Ishikawa (cell line): ENCODE data around the gene LCNL1.

Experiments
- EGR1 ChIP-seq: IDR thresholded peaks from 2 replicates; pipeline ENCODE4 v1.6.1; 2012
- RAD21 ChIP-seq: IDR thresholded peaks from 2 replicates; pipeline ENCODE4 v1.6.1; 2012; ENCODE audit warnings: low read depth
- ZBTB7A ChIP-seq: IDR thresholded peaks from 2 replicates; pipeline ENCODE4 v1.6.1; 2012; ENCODE audit warnings: low read depth

Gene LCNL1

GRCh38 chr9:137034709-137035506 lies 52.1 kb downstream of the LCNL1 start:
- peak; percentile 95 for TF ChIP-seq RAD21
- TF ChIP-seq EGR1: no peak
- TF ChIP-seq ZBTB7A: 0 out of 2 replicates have a peak, but pooled peaks have one; percentile 10
